ENCODE measurements around the gene UQCR11. TPM values are rescaled to one million over a fixed set of nuclear protein-coding genes. Genes with fewer than 3 reads are reported as not detected.
A peak's percentile ranks its signal among the peaks of the same experiment; 100 is the strongest.

Gene UQCR11
- total and polyA plus RNA-seq, 2 of the 8 experiments (the other 6 are each of a cell fraction or from before 2014, with no cell fraction given): 162 to 171 TPM

GRCh38 chr19:1551068-1552040, 53.9 kb downstream of the UQCR11 start:
- H3K23ac ChIP-seq (ENCODE audit: insufficient read length): no peak overlapping the region
- no peak overlapping the region for H3K4me2 ChIP-seq (ENCODE audit: insufficient read depth in 1 of 2, low read depth in 2 of 2, low read length in 2 of 2)
- no peak overlapping the region for H3K56ac ChIP-seq (replicated peaks; ENCODE audit: insufficient read length, low read depth, low read length)
- H3K4ac ChIP-seq (replicated peaks; ENCODE audit: insufficient read length, low read depth, low read length): no peak overlapping the region
- H3K9ac ChIP-seq (replicated peaks in 1 of 4; ENCODE audit: extremely low read depth in 1 of 4, low read depth in 3 of 4, low read length in 3 of 4): no peak overlapping the region
- no peak overlapping the region for H2BK5ac ChIP-seq (ENCODE audit: low read depth, low read length)
- H2BK20ac ChIP-seq (ENCODE audit: low read length): no peak overlapping the region
- DNase-seq (ENCODE audit: low read depth in 1 of 2, low spot score in 2 of 2) (no peak), FAIRE-seq (no peak)
- H4K8ac ChIP-seq (ENCODE audit: extremely low read depth, insufficient read depth, low read length): 0 out of 2 replicates have a peak overlapping the region, but pooled peaks have one; percentile 25
- H4K20me1 ChIP-seq (replicated peaks in 1 of 2; ENCODE audit: control insufficient read depth in 1 of 2, insufficient read depth in 2 of 2, low read length in 2 of 2): peaks cover 4 to 9% of the 10 kb centered on the region in 2 experiments
- no peak for TF ChIP-seq SAP30 (IDR thresholded peaks at IDR 0.05; ENCODE audit: insufficient read depth, insufficient replicate concordance, low read length)
- no peak for TF ChIP-seq CBX8 (IDR thresholded peaks at IDR 0.05; ENCODE audit: borderline replicate concordance, low read depth, low read length)
- TF ChIP-seq BCL11A (IDR thresholded peaks at IDR 0.05; ENCODE audit: low read depth in 2 of 2, low read length in 2 of 2): no peak
- TF ChIP-seq CTCF (IDR thresholded peaks at IDR 0.05; ENCODE audit: control extremely low read depth in 1 of 3, insufficient read depth in 1 of 3, low read depth in 1 of 3, low read length in 3 of 3): no peak
- no peaks in the 10 kb centered on the region for H3K27me3 ChIP-seq (replicated peaks in 1 of 4; ENCODE audit: control insufficient read depth in 3 of 4, extremely low read depth in 1 of 4, insufficient read depth in 3 of 4, low read length in 3 of 4)
- no peak overlapping the region for H2AK5ac ChIP-seq (ENCODE audit: low read depth, low read length)
- no peak overlapping the region for H3K27ac ChIP-seq (ENCODE audit: low read depth, low read length)
- H3K4me1 ChIP-seq (replicated peaks in 1 of 4; ENCODE audit: control insufficient read depth in 3 of 4, insufficient read depth in 4 of 4, low read length in 3 of 4): no peaks in the 10 kb centered on the region
- H3K9me3 ChIP-seq (ENCODE audit: insufficient read depth in 2 of 2, low read depth in 1 of 2, low read length in 1 of 2): no peaks in the 10 kb centered on the region; a peak in 1 of 4 replicates
- peaks cover 11% of the 10 kb centered on the region; the same call in 1 of the 2 replicates for H3K23me2 ChIP-seq (ENCODE audit: low read depth, low read length)
- no peak overlapping the region for H4K91ac ChIP-seq (replicated peaks; ENCODE audit: insufficient read length, low read length)
- no peaks in the 10 kb centered on the region; a peak in 1 of 4 replicates for H3K79me2 ChIP-seq (ENCODE audit: control insufficient read depth in 1 of 2, insufficient read depth in 2 of 2, low read length in 2 of 2)
- H2BK120ac ChIP-seq (replicated peaks; ENCODE audit: low read depth, low read length): no peak overlapping the region
- no peak overlapping the region for H3K4me3 ChIP-seq (ENCODE audit: extremely low read depth in 1 of 4, insufficient read depth in 2 of 4, low read depth in 3 of 4, low read length in 4 of 4)
- H3K18ac ChIP-seq (ENCODE audit: extremely low read depth, low read length): no peak overlapping the region
- no peaks in the 10 kb centered on the region for H3K79me1 ChIP-seq (ENCODE audit: low read depth, low read length)
- no peak overlapping the region for H2BK15ac ChIP-seq (ENCODE audit: low read length)
- no peak overlapping the region for H2AFZ ChIP-seq (ENCODE audit: low read length)
- H4K5ac ChIP-seq (ENCODE audit: insufficient read length, low read depth, low read length): no peak overlapping the region
- H3K36me3 ChIP-seq (ENCODE audit: control insufficient read depth in 2 of 4, insufficient read depth in 4 of 4, low read length in 3 of 4): peaks cover 0 to 10% (median 1%) of the 10 kb centered on the region in 4 experiments; a peak in 4 of 8 replicates
- H2BK12ac ChIP-seq (ENCODE audit: low read depth, low read length): no peak overlapping the region
- ChIA-PET CTCF (ENCODE audit: partially characterized antibody) (interaction anchor here (0.5 to 1.6 kb wide), 11 partner anchors 10 to 1011 kb away, joined by 3 to 4 read pairs (median 3); no protein-coding TSS in a partner anchor), POLR2A (ENCODE audit: partially characterized antibody) (interaction anchor here (1.0 to 2.1 kb wide), 4 partner anchors 11 to 42 kb away, joined by 3 to 11 read pairs (median 6); no protein-coding TSS in a partner anchor)
- H3K14ac ChIP-seq (ENCODE audit: insufficient read length): no peak overlapping the region
- 91% methylated on average over 9 of the region's 17 CpGs; no CpG with 5 or more reads in 1 of the 2 experiments for WGBS, 2 experiments (ENCODE audit: extremely low coverage in 1 of 2, insufficient coverage in 1 of 2, insufficient read length in 1 of 2, insufficient replicate concordance in 2 of 2, low coverage in 1 of 2, low lambda C conversion rate in 2 of 2, missing lambda C conversion rate in 1 of 2)
